Uterus (tissue), 2 donors: ENCODE measurements around the gene LSAMP.

Experiments used
- POLR2A ChIP-seq, 2 donors: fragments of 450-650 bp; IDR thresholded peaks; one replicate each; pipeline ENCODE4 v1.6.1; 2016; ENCODE audit warnings: antibody characterized with exemption in 2 of 2, mild to moderate bottlenecking in 1 of 2, moderate library complexity in 1 of 2
- TF ChIP-seq, protein P1 (sequence below), 4 experiments: fragments of 200-600 bp in 2 of 4; fragments of 450-650 bp in 2 of 4; sonication (generic) in 2 of 4; IDR thresholded peaks; one replicate each; pipeline ENCODE4 v1.5.1; 2016 to 2019; ENCODE audit warnings: antibody characterized with exemption in 4 of 4, mild to moderate bottlenecking in 2 of 4, moderate library complexity in 1 of 4

DNA sequence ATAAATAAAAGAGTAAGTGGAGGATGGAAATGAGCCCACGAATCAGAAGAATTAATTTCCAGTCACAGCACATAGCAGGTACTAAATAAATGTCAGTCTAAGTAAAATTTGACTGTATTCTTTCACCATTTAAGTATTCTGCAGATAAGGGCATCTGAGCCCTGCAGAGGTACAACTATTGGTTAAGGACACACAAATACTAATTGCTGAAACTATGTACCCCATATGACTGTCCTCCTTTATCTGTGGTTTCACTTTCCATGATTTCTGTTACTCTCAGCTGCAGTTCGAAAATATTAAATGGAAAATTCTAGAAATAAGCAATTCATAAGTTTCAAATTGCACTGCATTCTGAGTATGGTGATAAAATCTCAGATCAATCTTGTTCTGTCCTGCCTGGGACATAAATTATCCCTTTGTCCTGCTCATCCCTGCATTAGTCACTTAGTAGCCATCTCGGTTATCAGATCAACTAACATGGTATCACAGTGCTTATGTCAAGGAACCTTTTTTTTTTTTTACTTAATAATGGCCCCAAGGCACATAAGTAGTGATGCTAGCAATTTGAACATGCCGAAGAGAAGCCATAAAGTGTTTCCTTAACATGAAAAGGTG, 95.1 kb downstream of the LSAMP start:
- TF ChIP-seq, protein P1, sequence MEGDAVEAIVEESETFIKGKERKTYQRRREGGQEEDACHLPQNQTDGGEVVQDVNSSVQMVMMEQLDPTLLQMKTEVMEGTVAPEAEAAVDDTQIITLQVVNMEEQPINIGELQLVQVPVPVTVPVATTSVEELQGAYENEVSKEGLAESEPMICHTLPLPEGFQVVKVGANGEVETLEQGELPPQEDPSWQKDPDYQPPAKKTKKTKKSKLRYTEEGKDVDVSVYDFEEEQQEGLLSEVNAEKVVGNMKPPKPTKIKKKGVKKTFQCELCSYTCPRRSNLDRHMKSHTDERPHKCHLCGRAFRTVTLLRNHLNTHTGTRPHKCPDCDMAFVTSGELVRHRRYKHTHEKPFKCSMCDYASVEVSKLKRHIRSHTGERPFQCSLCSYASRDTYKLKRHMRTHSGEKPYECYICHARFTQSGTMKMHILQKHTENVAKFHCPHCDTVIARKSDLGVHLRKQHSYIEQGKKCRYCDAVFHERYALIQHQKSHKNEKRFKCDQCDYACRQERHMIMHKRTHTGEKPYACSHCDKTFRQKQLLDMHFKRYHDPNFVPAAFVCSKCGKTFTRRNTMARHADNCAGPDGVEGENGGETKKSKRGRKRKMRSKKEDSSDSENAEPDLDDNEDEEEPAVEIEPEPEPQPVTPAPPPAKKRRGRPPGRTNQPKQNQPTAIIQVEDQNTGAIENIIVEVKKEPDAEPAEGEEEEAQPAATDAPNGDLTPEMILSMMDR (IDR thresholded peaks at IDR 0.05), result no peak
- TF ChIP-seq POLR2A (IDR thresholded peaks at IDR 0.05), result no peak
